K562 (cell line): ENCODE results near the gene LDB2. TPM values are rescaled to one million over a fixed set of nuclear protein-coding genes. Genes with fewer than 3 reads are reported as not detected.

Source experiments
- ATAC-seq: fragments of 200-7000 bp; cut with Tn5 transposase; 3 replicates; pipeline ENCODE4 v1.9.1; 2020; ENCODE audit warnings: moderate library complexity
- BruUV-seq: library from RNA; stranded (reverse); fragments of 400-500 nt; replicated peaks from 2 replicates; lab custom pipeline; 2021; lab: Mats Ljungman, UMichigan
- CTCF ChIA-PET: fragments of 300-600 bp; formaldehyde crosslinking; extraction: SDS; loops from one replicate; lab custom pipeline; 2021; ENCODE audit warnings: low intra/inter-chr PET ratio; lab: Yijun Ruan, JAX
- POLR2A ChIA-PET: fragments of 300-600, 350-650 bp; sonication (Branson Sonifier 250); formaldehyde crosslinking; extraction: SDS; loops from one replicate; lab custom pipeline; 2021; ENCODE audit warnings: antibody characterized with exemption, inconsistent platforms; lab: Yijun Ruan, JAX
- DNase-seq, 4 experiments: peaks; one replicate each; pipeline versions ENCODE4 v3.0.0 to v3.0.0-alpha.2; 2011 to 2018; ENCODE audit warnings: low spot score in 3 of 4, mixed read lengths in 3 of 4; ENCODE audit errors: extremely low read depth in 1 of 4
- FAIRE-seq: peaks from 2 replicates; lab custom pipeline; 2011; peaks lifted over from hg19 to GRCh38; lab: Jason Lieb, UNC
- H2AFZ ChIP-seq: 2 replicates; pipeline ENCODE4 v1.6.0; 2011; ENCODE audit warnings: low read depth, low read length, control low read depth, inconsistent platforms
- H3K27ac ChIP-seq: fragments of 200-600 bp; 3 replicates; pipeline ENCODE4 v1.8.0; 2011; ENCODE audit warnings: low read depth, mild to moderate bottlenecking, control low read depth, inconsistent platforms, low read length, moderate library complexity, mixed read lengths; ENCODE audit errors: extremely low read depth
- H3K27me3 ChIP-seq, 2 experiments: fragments of 300-600 bp in 1 of 2; 2 replicates in 1 of 2; 3 replicates in 1 of 2; pipeline versions ENCODE4 v1.6.0 to v1.8.0; 2011; ENCODE audit warnings: inconsistent platforms in 2 of 2, low read length in 2 of 2, mild to moderate bottlenecking in 1 of 2, mixed read lengths in 1 of 2, moderate library complexity in 1 of 2; ENCODE audit not compliant: control insufficient read depth in 2 of 2, insufficient read depth in 2 of 2
- H3K36me3 ChIP-seq: fragments of 300-600 bp; 3 replicates; pipeline ENCODE4 v1.8.0; 2011; ENCODE audit warnings: mild to moderate bottlenecking, low read length, inconsistent platforms; ENCODE audit not compliant: control insufficient read depth, insufficient read depth
- H3K4me1 ChIP-seq, 2 experiments: fragments of 200-600 bp in 1 of 2; replicated peaks in 1 of 2; 2 replicates in 1 of 2; 3 replicates in 1 of 2; pipeline versions ENCODE4 v1.5.1 to v1.8.0; 2011; ENCODE audit warnings: inconsistent platforms in 2 of 2, low read length in 2 of 2, mild to moderate bottlenecking in 1 of 2, mixed read lengths in 1 of 2, moderate library complexity in 1 of 2; ENCODE audit not compliant: control insufficient read depth in 2 of 2, insufficient read depth in 2 of 2
- H3K4me2 ChIP-seq: 2 replicates; pipeline ENCODE4 v1.6.1; 2011; ENCODE audit warnings: low read length, control low read depth, inconsistent platforms, mixed read lengths; ENCODE audit not compliant: insufficient read depth
- H3K4me3 ChIP-seq: fragments of 200-600 bp; sonication (generic), shearing (Covaris generic); 2 replicates; pipeline ENCODE4 v1.5.1; 2016; ENCODE audit warnings: control low read depth, inconsistent platforms
- H3K79me2 ChIP-seq: fragments of 200-600 bp; 3 replicates; pipeline ENCODE4 v1.8.0; 2011; ENCODE audit warnings: low read length, inconsistent platforms; ENCODE audit not compliant: control insufficient read depth, insufficient read depth
- H3K9ac ChIP-seq, 2 experiments: 2 replicates each; pipeline versions ENCODE4 v1.6.0 to v1.6.1; 2011; ENCODE audit warnings: low read depth in 2 of 2, low read length in 2 of 2, control low read depth in 1 of 2, inconsistent platforms in 1 of 2, mild to moderate bottlenecking in 1 of 2, mixed read lengths in 1 of 2; ENCODE audit not compliant: insufficient read depth in 1 of 2
- H3K9me1 ChIP-seq: one replicate; pipeline ENCODE4 v1.6.0; 2011; ENCODE audit warnings: inconsistent platforms, mild to moderate bottlenecking, low read length, moderate library complexity; ENCODE audit not compliant: control insufficient read depth, insufficient read depth
- H3K9me3 ChIP-seq: replicated peaks from 2 replicates; pipeline ENCODE4 v1.5.1; 2011; ENCODE audit warnings: low read depth, low read length, inconsistent platforms; ENCODE audit not compliant: control insufficient read depth, insufficient read depth
- H4K20me1 ChIP-seq: replicated peaks from 2 replicates; pipeline ENCODE4 v1.6.1; 2011; ENCODE audit warnings: low read length, inconsistent platforms, mixed read lengths; ENCODE audit not compliant: control insufficient read depth, insufficient read depth
- CCNT2 ChIP-seq: IDR thresholded peaks from 2 replicates; pipeline ENCODE4 v1.6.1; 2011; ENCODE audit warnings: borderline replicate concordance, low read depth, mild to moderate bottlenecking, moderate library complexity, mixed read lengths, low read length; ENCODE audit not compliant: insufficient read length; ENCODE audit errors: extremely low read depth
- DDX20 ChIP-seq: fragments of 450-650 bp; IDR thresholded peaks from 2 replicates; pipeline ENCODE4 v1.6.1; 2016; ENCODE audit warnings: missing genetic modification characterization, low read depth, mild to moderate bottlenecking, missing compliant biosample characterization, moderate library complexity
- GTF2A2 ChIP-seq: IDR thresholded peaks from 2 replicates; pipeline ENCODE4 v1.6.1; 2016; ENCODE audit warnings: mild to moderate bottlenecking, missing genetic modification characterization, missing compliant biosample characterization
- HDAC1 ChIP-seq, 2 experiments: fragments of 450-650 bp; IDR thresholded peaks; 2 replicates each; pipeline ENCODE4 v1.6.1; 2016 to 2017; ENCODE audit warnings: inconsistent platforms in 1 of 2, mild to moderate bottlenecking in 1 of 2, moderate library complexity in 1 of 2
- HLTF ChIP-seq: fragments of 450-650 bp; IDR thresholded peaks from 2 replicates; pipeline ENCODE4 v1.6.1; 2016
- HNRNPUL1 ChIP-seq: fragments of 200-400 bp; formaldehyde crosslinking; IDR thresholded peaks from 2 replicates; pipeline ENCODE4 v1.6.1; 2017; ENCODE audit warnings: low read length
- IRF2 ChIP-seq: sonication (generic); formaldehyde crosslinking; IDR thresholded peaks from 2 replicates; pipeline ENCODE4 v1.8.1; 2022; ENCODE audit warnings: mild to moderate bottlenecking, missing genetic modification reagents
- KLF6 ChIP-seq: fragments of 250-450 bp; sonication (Bioruptor Pico); IDR thresholded peaks from 2 replicates; pipeline ENCODE4 v1.4.0; 2020; ENCODE audit warnings: mild to moderate bottlenecking, moderate library complexity, borderline replicate concordance
- L3MBTL2 ChIP-seq: fragments of 450-650 bp; IDR thresholded peaks from 2 replicates; pipeline ENCODE4 v1.6.1; 2016; ENCODE audit warnings: mild to moderate bottlenecking, moderate library complexity
- NELFE ChIP-seq: IDR thresholded peaks from 2 replicates; pipeline ENCODE4 v1.6.1; 2011; ENCODE audit warnings: mild to moderate bottlenecking; ENCODE audit not compliant: insufficient read depth, insufficient read length
- NFE2 ChIP-seq: IDR thresholded peaks from 2 replicates; pipeline ENCODE4 v1.6.1; 2014; ENCODE audit warnings: antibody characterized with exemption, low read depth
- NUFIP1 ChIP-seq: fragments of 450-650 bp; IDR thresholded peaks from 2 replicates; pipeline ENCODE4 v1.6.1; 2018; ENCODE audit not compliant: partially characterized antibody
- SIX5 ChIP-seq, 2 experiments: IDR thresholded peaks; 2 replicates each; pipeline ENCODE4 v1.6.1; 2011; ENCODE audit warnings: low read length in 2 of 2, borderline replicate concordance in 1 of 2, low read depth in 1 of 2, mild to moderate bottlenecking in 1 of 2, moderate library complexity in 1 of 2; ENCODE audit not compliant: insufficient read depth in 1 of 2
- SMARCC2 ChIP-seq: fragments of 450-650 bp; IDR thresholded peaks from 2 replicates; pipeline ENCODE4 v1.6.1; 2017; ENCODE audit warnings: antibody characterized with exemption, moderate library complexity, mild to moderate bottlenecking, low read depth
- SOX6 ChIP-seq: fragments of 450-650 bp; IDR thresholded peaks from 2 replicates; pipeline ENCODE4 v1.6.1; 2014; ENCODE audit warnings: mild to moderate bottlenecking
- TAL1 ChIP-seq: fragments of 450-650 bp; IDR thresholded peaks from 2 replicates; pipeline ENCODE4 v1.6.1; 2016; ENCODE audit warnings: mild to moderate bottlenecking
- ZNF12 ChIP-seq: sonication (generic); formaldehyde crosslinking; IDR thresholded peaks from 2 replicates; pipeline ENCODE4 v1.4.0; 2020; ENCODE audit warnings: mild to moderate bottlenecking, missing genetic modification reagents
- ZNF274 ChIP-seq: IDR thresholded peaks from 2 replicates; pipeline ENCODE4 v1.6.1; 2011; ENCODE audit warnings: low read depth, mild to moderate bottlenecking, low read length, moderate library complexity, borderline replicate concordance
- ZNF445 ChIP-seq: fragments of 250-450 bp; sonication (Bioruptor Pico); IDR thresholded peaks from 2 replicates; pipeline ENCODE4 v1.4.0; 2020; ENCODE audit warnings: low read depth, mild to moderate bottlenecking, moderate library complexity
- ZNF668 ChIP-seq: fragments of 250-450 bp; sonication (Bioruptor Pico); IDR thresholded peaks from 2 replicates; pipeline ENCODE4 v1.8.0; 2022; ENCODE audit warnings: mild to moderate bottlenecking, inconsistent platforms
- ZNF696 ChIP-seq: fragments of 250-450 bp; sonication (Bioruptor Pico); conservative IDR thresholded peaks from 2 replicates; pipeline ENCODE4 v1.4.0; 2020; ENCODE audit warnings: mild to moderate bottlenecking, moderate library complexity
- WGBS: fragments of 100-300 bp; shearing (Covaris generic); methylation state at CpG from one replicate; pipeline ENCODE4 v1.1.6; 2016; ENCODE audit warnings: low coverage, mixed read lengths; ENCODE audit not compliant: insufficient coverage; ENCODE audit errors: missing lambda C conversion rate; 5-methylcytosine and 5-hydroxymethylcytosine counted together
- in situ Hi-C: fragments of 300-500 bp; cut with MboI; formaldehyde crosslinking; loops from 4 replicates; pipeline ENCODE4 v1.15.0; 2018; ENCODE audit warnings: inconsistent platforms, mixed read lengths
- intact Hi-C: fragments of 100-400 bp; cut with micrococcal nuclease; formaldehyde crosslinking; loops from 2 replicates; pipeline ENCODE4 v1.14.2; 2022
- polyA plus RNA-seq, 8 experiments: library from polyadenylated mRNA; depleted of rRNA in 4 of 8; stranded (reverse) in 5 of 8; unstranded in 3 of 8; fragments of >200 nt; fragmentation: Nextera tagmentation in 2 of 8; fragmentation: Illumina TruSeq in 1 of 8; extraction: Ambion mirVana in 2 of 8; extraction: Trizol in 1 of 8; gene quantifications; 2 replicates each; pipeline versions ENCODE4 v1.2.1 to v1.2.3, GENCODE V29; 2011 to 2014; ENCODE audit warnings: inconsistent platforms in 1 of 8, missing spikeins in 1 of 8
- total RNA-seq, 7 experiments: library from RNA; depleted of rRNA in 6 of 7; stranded (reverse); fragments of >200 nt in 6 of 7; fragmentation: Illumina TruSeq in 2 of 7; extraction: Trizol in 2 of 7; gene quantifications; 2 replicates each; pipeline versions ENCODE4 v1.2.1 to v1.2.3, GENCODE V29; 2011 to 2021; ENCODE audit warnings: low replicate concordance in 1 of 7
- TF ChIP-seq, protein P1 (sequence below): fragments of 250-450 bp; sonication (Bioruptor Pico); IDR thresholded peaks from 2 replicates; pipeline ENCODE4 v1.4.0; 2020; ENCODE audit warnings: mild to moderate bottlenecking, moderate library complexity, borderline replicate concordance

The LDB2 gene
- total and polyA plus RNA-seq, 9 of the 15 experiments (the other 6 are each of a cell fraction or from before 2014, with no cell fraction given), result 0.10 to 0.20 TPM; not detected in 7

GRCh38 chr4:16489226-16489625 lies 409.2 kb downstream of the LDB2 start (continued):
- TF ChIP-seq, protein P1, sequence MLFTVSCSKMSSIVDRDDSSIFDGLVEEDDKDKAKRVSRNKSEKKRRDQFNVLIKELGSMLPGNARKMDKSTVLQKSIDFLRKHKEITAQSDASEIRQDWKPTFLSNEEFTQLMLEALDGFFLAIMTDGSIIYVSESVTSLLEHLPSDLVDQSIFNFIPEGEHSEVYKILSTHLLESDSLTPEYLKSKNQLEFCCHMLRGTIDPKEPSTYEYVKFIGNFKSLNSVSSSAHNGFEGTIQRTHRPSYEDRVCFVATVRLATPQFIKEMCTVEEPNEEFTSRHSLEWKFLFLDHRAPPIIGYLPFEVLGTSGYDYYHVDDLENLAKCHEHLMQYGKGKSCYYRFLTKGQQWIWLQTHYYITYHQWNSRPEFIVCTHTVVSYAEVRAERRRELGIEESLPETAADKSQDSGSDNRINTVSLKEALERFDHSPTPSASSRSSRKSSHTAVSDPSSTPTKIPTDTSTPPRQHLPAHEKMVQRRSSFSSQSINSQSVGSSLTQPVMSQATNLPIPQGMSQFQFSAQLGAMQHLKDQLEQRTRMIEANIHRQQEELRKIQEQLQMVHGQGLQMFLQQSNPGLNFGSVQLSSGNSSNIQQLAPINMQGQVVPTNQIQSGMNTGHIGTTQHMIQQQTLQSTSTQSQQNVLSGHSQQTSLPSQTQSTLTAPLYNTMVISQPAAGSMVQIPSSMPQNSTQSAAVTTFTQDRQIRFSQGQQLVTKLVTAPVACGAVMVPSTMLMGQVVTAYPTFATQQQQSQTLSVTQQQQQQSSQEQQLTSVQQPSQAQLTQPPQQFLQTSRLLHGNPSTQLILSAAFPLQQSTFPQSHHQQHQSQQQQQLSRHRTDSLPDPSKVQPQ, result no peak
- TF ChIP-seq L3MBTL2 (no peak), SMARCC2 (no peak), ZNF445 (CRISPR knock-in tag) (no peak), CCNT2 (no peak), NFE2 (no peak), NELFE (no peak), KLF6 (CRISPR knock-in tag) (no peak), TAL1 (no peak), ZNF12 (no peak)
- TF ChIP-seq, all 486 proteins: peak for 0

DNA sequence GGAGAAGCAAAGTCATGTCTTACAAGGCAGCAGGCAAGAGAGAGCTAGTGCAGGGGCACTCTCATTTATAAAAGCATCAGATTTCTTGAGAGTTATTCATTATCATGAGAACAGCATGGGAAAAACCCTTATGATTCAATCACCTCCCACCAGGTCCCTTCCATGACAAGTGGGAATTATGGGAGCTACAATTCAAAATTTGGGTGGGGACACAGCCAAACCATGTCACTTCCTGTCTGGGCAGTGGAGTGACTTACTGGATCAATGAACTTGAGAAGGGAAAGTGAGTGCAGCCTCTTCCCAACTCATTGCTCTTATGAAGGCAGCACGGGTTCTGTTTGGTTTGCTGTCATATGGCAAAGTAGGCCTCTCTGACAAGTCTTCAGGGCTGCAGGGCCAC lies 410.4 kb downstream of the LDB2 start:
- in situ Hi-C loops, result no loop called here
- 0% methylated on average over 1 of the region's 1 CpG for WGBS
- no TSS peak for BruUV-seq
- TF ChIP-seq ZNF696, result no peak
- TF ChIP-seq HLTF, result no peak
- no peak for TF ChIP-seq IRF2 (CRISPR knock-in tag)
- TF ChIP-seq ZNF668 (CRISPR knock-in tag), result no peak
- TF ChIP-seq HDAC1 (IDR thresholded peaks at IDR 0.05), result no peak
- no peak for TF ChIP-seq DDX20
- no peak for TF ChIP-seq NUFIP1
- no peak for TF ChIP-seq HNRNPUL1
- TF ChIP-seq GTF2A2 (tag), result no peak
- TF ChIP-seq SIX5 (IDR thresholded peaks at IDR 0.05; ENCODE audit: borderline replicate concordance in 1 of 2, insufficient read depth in 1 of 2, low read depth in 1 of 2, low read length in 2 of 2), result no peak
- TF ChIP-seq SOX6, result no peak
- TF ChIP-seq ZNF274, result no peak

More for the DNA sequence above, 410.4 kb downstream of the LDB2 start:
- Histone ChIP-seq H4K20me1 (no peaks in the 10 kb centered on the region), H3K9me1 (no peaks in the 10 kb centered on the region), H3K27ac (no peak overlapping the region), H3K27me3 (no peaks in the 10 kb centered on the region), H3K9me3 (no peaks in the 10 kb centered on the region), H3K79me2 (no peaks in the 10 kb centered on the region), H3K4me3 (no peak overlapping the region), H3K36me3 (no peaks in the 10 kb centered on the region), H3K4me2 (no peak overlapping the region), H3K4me1 (no peaks in the 10 kb centered on the region), H2AFZ (no peak overlapping the region), H3K9ac (no peak overlapping the region)
- ChIA-PET POLR2A (no interaction called here), CTCF (no interaction called here)
- DNase-seq (no peak), FAIRE-seq (no peak), ATAC-seq (no peak)
- intact Hi-C loops, result no loop called here
